BLaER1 treated with 17β-estradiol and CSF1 and Interleukin-3, amounts not matched to agents 10 nM and 100 nM (cell line): Measurements from ENCODE around the gene TFEB.

Experiments used
- H3K27ac ChIP-seq, 11 experiments: shearing (Covaris generic); formaldehyde crosslinking; 2 replicates each; pipeline ENCODE4 v1.8.1; 2022
- H3K27me3 ChIP-seq, 11 experiments: shearing (Covaris generic); formaldehyde crosslinking; 2 replicates each; pipeline ENCODE4 v1.8.1; 2022
- H3K36me3 ChIP-seq, 11 experiments: shearing (Covaris generic); formaldehyde crosslinking; 2 replicates each; pipeline ENCODE4 v1.8.1; 2022
- H3K4me1 ChIP-seq, 10 experiments: shearing (Covaris generic); formaldehyde crosslinking; 2 replicates each; pipeline ENCODE4 v1.8.1; 2022
- H3K4me2 ChIP-seq, 11 experiments: shearing (Covaris generic); formaldehyde crosslinking; 2 replicates each; pipeline ENCODE4 v1.8.1; 2022
- H3K4me3 ChIP-seq, 10 experiments: shearing (Covaris generic); formaldehyde crosslinking; 2 replicates each; pipeline ENCODE4 v1.8.1; 2022
- H3K9ac ChIP-seq, 11 experiments: shearing (Covaris generic); formaldehyde crosslinking; 2 replicates each; pipeline ENCODE4 v1.8.1; 2022
- H3K9me3 ChIP-seq, 11 experiments: shearing (Covaris generic); formaldehyde crosslinking; replicated peaks in 1 of 11; 2 replicates each; pipeline ENCODE4 v1.8.1; 2022
- H4K20me1 ChIP-seq, 11 experiments: shearing (Covaris generic); formaldehyde crosslinking; 2 replicates each; pipeline ENCODE4 v1.8.1; 2022
- Cebpa-rat ChIP-seq, 11 experiments: shearing (Covaris generic); IDR thresholded peaks; 2 replicates each; pipeline ENCODE4 v1.8.1; 2022

TFEB gene

GRCh38 chr6:41652866-41653652, 82.3 kb downstream of the TFEB start:
- H3K9me3 ChIP-seq, result no peaks in the 10 kb centered on the region
- H3K4me1 ChIP-seq, result peaks cover 6 to 40% (median 28%) of the 10 kb centered on the region in 10 experiments; a peak in 19 of 20 replicates
- no peak for TF ChIP-seq Cebpa-rat (IDR thresholded peaks at IDR 0.05)
- no peak overlapping the region for H3K4me3 ChIP-seq
- H4K20me1 ChIP-seq, result peaks cover 0 to 57% (median 17%) of the 10 kb centered on the region in 11 experiments; a peak in 10 of 22 replicates
- H3K27ac ChIP-seq, result no peak overlapping the region
- H3K36me3 ChIP-seq, result peaks cover 28 to 67% (median 60%) of the 10 kb centered on the region in 11 experiments
- no peak overlapping the region for H3K4me2 ChIP-seq
- no peaks in the 10 kb centered on the region for H3K27me3 ChIP-seq
- H3K9ac ChIP-seq, result no peak overlapping the region

GRCh38 chr6:41651962-41652657, 83.3 kb downstream of the TFEB start:
- Histone ChIP-seq H3K4me3 (no peak overlapping the region), H3K4me1 (peaks cover 6 to 37% (median 24%) of the 10 kb centered on the region in 10 experiments; a peak in 19 of 20 replicates), H3K4me2 (no peak overlapping the region), H3K27me3 (no peaks in the 10 kb centered on the region), H3K27ac (peak overlapping the region in 1 of 11 experiments; percentile 31; a peak in 1 of 22 replicates), H3K9ac (no peak overlapping the region), H3K9me3 (no peaks in the 10 kb centered on the region), H3K36me3 (peaks cover 28 to 76% (median 69%) of the 10 kb centered on the region in 11 experiments), H4K20me1 (peaks cover 0 to 63% (median 17%) of the 10 kb centered on the region in 11 experiments; a peak in 11 of 22 replicates)
- no peak for TF ChIP-seq Cebpa-rat (IDR thresholded peaks at IDR 0.05)

GRCh38 chr6:41651246-41651961, 84.0 kb downstream of the TFEB start:
- H3K27ac ChIP-seq, result peak overlapping the region in 1 of 11 experiments; percentile 31; a peak in 2 of 22 replicates
- no peak overlapping the region for H3K4me3 ChIP-seq
- H3K27me3 ChIP-seq, result no peaks in the 10 kb centered on the region
- peaks cover 0 to 71% (median 24%) of the 10 kb centered on the region in 11 experiments; a peak in 12 of 22 replicates for H4K20me1 ChIP-seq
- peaks cover 6 to 30% (median 18%) of the 10 kb centered on the region in 10 experiments; a peak in 19 of 20 replicates for H3K4me1 ChIP-seq
- H3K9ac ChIP-seq, result no peak overlapping the region
- no peak overlapping the region for H3K4me2 ChIP-seq
- no peaks in the 10 kb centered on the region for H3K9me3 ChIP-seq
- H3K36me3 ChIP-seq, result peaks cover 28 to 84% (median 76%) of the 10 kb centered on the region in 11 experiments
- no peak for TF ChIP-seq Cebpa-rat (IDR thresholded peaks at IDR 0.05)

- no peak overlapping the region for H3K9ac ChIP-seq
- H3K4me2 ChIP-seq, result no peak overlapping the region
- H3K27me3 ChIP-seq, result no peaks in the 10 kb centered on the region
- H3K4me1 ChIP-seq, result peaks cover 0 to 28% (median 11%) of the 10 kb centered on the region in 10 experiments; a peak in 16 of 20 replicates
- H3K4me3 ChIP-seq, result no peak overlapping the region
- no peaks in the 10 kb centered on the region for H3K9me3 ChIP-seq
- H3K27ac ChIP-seq, result no peak overlapping the region
- peaks cover 28 to 94% (median 88%) of the 10 kb centered on the region in 11 experiments for H3K36me3 ChIP-seq
- H4K20me1 ChIP-seq, result peaks cover 0 to 78% (median 36%) of the 10 kb centered on the region in 11 experiments; a peak in 15 of 22 replicates
- no peak for TF ChIP-seq Cebpa-rat (IDR thresholded peaks at IDR 0.05)
These were observed 85.3 kb downstream of the TFEB start for GRCh38 chr6:41650120-41650519.

- H4K20me1 ChIP-seq, result peaks cover 0 to 78% (median 42%) of the 10 kb centered on the region in 11 experiments; a peak in 15 of 22 replicates
- peaks cover 0 to 28% (median 11%) of the 10 kb centered on the region in 10 experiments; a peak in 17 of 20 replicates for H3K4me1 ChIP-seq
- H3K36me3 ChIP-seq, result peaks cover 28 to 96% (median 91%) of the 10 kb centered on the region in 11 experiments
- H3K9me3 ChIP-seq, result no peaks in the 10 kb centered on the region
- no peak overlapping the region for H3K4me3 ChIP-seq
- TF ChIP-seq Cebpa-rat (IDR thresholded peaks at IDR 0.05), result no peak
- no peak overlapping the region for H3K4me2 ChIP-seq
- no peak overlapping the region for H3K9ac ChIP-seq
- no peak overlapping the region for H3K27ac ChIP-seq
- H3K27me3 ChIP-seq, result no peaks in the 10 kb centered on the region
These were observed 85.8 kb downstream of the TFEB start for GRCh38 chr6:41649596-41649995.

- Histone ChIP-seq H3K9ac (0 out of 22 replicates have a peak overlapping the region, but pooled peaks of 1 of the 11 experiments have one; percentile 18), H3K9me3 (no peaks in the 10 kb centered on the region), H3K27ac (peak overlapping the region in 2 of 11 experiments; percentile 9 to 10; a peak in 2 of 22 replicates), H3K4me1 (peaks cover 5 to 30% (median 16%) of the 10 kb centered on the region in 10 experiments), H4K20me1 (peaks cover 0 to 82% (median 46%) of the 10 kb centered on the region in 11 experiments; a peak in 16 of 22 replicates), H3K4me2 (no peak overlapping the region), H3K4me3 (no peak overlapping the region), H3K27me3 (no peaks in the 10 kb centered on the region), H3K36me3 (peaks cover 28 to 96% (median 91%) of the 10 kb centered on the region in 11 experiments)
- TF ChIP-seq Cebpa-rat (IDR thresholded peaks at IDR 0.05), result no peak
These were observed 86.5 kb downstream of the TFEB start for GRCh38 chr6:41648921-41649320.

- H3K9ac ChIP-seq, result no peak overlapping the region
- no peak for TF ChIP-seq Cebpa-rat (IDR thresholded peaks at IDR 0.05)
- H3K27ac ChIP-seq, result 0 out of 22 replicates have a peak overlapping the region, but pooled peaks of 1 of the 11 experiments have one; percentile 9
- peaks cover 0 to 82% (median 50%) of the 10 kb centered on the region in 11 experiments; a peak in 16 of 22 replicates for H4K20me1 ChIP-seq
- no peaks in the 10 kb centered on the region for H3K27me3 ChIP-seq
- H3K4me2 ChIP-seq, result no peak overlapping the region
- H3K4me1 ChIP-seq, result peaks cover 11 to 38% (median 22%) of the 10 kb centered on the region in 10 experiments
- peaks cover 25 to 95% (median 88%) of the 10 kb centered on the region in 11 experiments for H3K36me3 ChIP-seq
- H3K9me3 ChIP-seq, result no peaks in the 10 kb centered on the region
- no peak overlapping the region for H3K4me3 ChIP-seq
These were observed 87.3 kb downstream of the TFEB start for GRCh38 chr6:41648070-41648585.

- TF ChIP-seq Cebpa-rat (IDR thresholded peaks at IDR 0.05), result no peak
- Histone ChIP-seq H4K20me1 (peaks cover 0 to 82% (median 55%) of the 10 kb centered on the region in 11 experiments; a peak in 16 of 22 replicates), H3K9me3 (no peaks in the 10 kb centered on the region), H3K27ac (peak overlapping the region in 1 of 11 experiments; percentile 28; a peak in 1 of 22 replicates), H3K36me3 (peaks cover 21 to 95% (median 79%) of the 10 kb centered on the region in 11 experiments), H3K9ac (peak overlapping the region in 1 of 11 experiments; percentile 5; a peak in 1 of 22 replicates), H3K4me3 (no peak overlapping the region), H3K4me1 (peaks cover 21 to 48% (median 33%) of the 10 kb centered on the region in 10 experiments), H3K27me3 (no peaks in the 10 kb centered on the region), H3K4me2 (no peak overlapping the region)
These were observed 88.3 kb downstream of the TFEB start for GRCh38 chr6:41647061-41647511.
